ENCODE data around the gene HIBCH. TPM values are rescaled to one million over a fixed set of nuclear protein-coding genes. Genes with fewer than 3 reads are reported as not detected.
A peak's percentile ranks its signal among the peaks of the same experiment; 100 is the strongest.

The HIBCH gene
- total and polyA plus RNA-seq, 9 of the 15 experiments (the other 6 are each of a cell fraction or from before 2014, with no cell fraction given) = 17.0 to 65.4 (median 28.3) TPM

DNA sequence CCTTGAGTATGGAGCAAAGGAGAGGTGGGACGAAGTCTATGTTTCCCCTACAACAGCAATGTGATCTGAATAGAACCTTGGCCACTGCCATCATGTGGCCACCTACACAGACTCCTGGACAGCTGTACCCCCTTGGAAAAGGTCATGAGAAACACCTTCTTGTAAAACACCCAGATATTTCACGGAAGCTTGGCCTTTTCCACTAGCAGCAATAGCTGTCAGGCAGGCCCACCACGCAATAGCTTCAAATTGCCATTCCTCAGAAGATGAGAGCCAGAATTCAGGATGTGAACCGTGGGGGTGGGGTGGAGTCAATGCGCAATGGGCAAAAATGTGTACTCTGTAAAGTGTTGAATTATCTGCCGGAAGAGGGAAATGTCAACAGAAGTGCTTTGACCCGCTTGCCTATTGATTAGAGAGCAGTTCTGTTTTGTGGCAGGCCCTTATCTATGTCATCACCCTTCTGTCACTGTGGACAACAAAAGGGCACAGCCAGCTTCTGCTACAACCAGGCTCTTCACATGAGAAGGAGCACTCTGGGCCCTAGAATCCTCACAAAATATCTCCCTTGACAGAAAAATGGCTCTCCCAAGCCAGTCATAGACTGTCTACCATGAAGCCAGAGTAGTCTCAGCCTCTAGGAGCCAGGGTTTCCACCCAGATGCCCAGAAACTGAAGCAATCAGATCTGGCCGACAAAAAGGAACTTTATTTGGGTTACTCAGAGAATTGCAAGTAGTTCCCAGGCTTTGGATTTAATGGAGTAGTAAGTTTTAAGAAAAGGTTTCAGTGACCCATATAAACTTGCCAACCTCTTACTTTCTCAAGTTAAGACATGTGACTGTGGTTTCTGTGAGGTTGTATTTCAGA is 33.3 kb upstream of the HIBCH start (continued):
- TF ChIP-seq, protein P1, sequence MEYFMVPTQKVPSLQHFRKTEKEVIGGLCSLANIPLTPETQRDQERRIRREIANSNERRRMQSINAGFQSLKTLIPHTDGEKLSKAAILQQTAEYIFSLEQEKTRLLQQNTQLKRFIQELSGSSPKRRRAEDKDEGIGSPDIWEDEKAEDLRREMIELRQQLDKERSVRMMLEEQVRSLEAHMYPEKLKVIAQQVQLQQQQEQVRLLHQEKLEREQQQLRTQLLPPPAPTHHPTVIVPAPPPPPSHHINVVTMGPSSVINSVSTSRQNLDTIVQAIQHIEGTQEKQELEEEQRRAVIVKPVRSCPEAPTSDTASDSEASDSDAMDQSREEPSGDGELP (CRISPR knock-in tag; IDR thresholded peaks at IDR 0.05; ENCODE audit: borderline replicate concordance) = peak; percentile 42; the same call in 1 of the 2 replicates
- TF ChIP-seq, protein P2, sequence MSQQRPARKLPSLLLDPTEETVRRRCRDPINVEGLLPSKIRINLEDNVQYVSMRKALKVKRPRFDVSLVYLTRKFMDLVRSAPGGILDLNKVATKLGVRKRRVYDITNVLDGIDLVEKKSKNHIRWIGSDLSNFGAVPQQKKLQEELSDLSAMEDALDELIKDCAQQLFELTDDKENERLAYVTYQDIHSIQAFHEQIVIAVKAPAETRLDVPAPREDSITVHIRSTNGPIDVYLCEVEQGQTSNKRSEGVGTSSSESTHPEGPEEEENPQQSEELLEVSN (IDR thresholded peaks at IDR 0.05; ENCODE audit: borderline replicate concordance in 1 of 2, extremely low read depth in 1 of 2, insufficient read depth in 1 of 2, insufficient read length in 1 of 2, low read depth in 1 of 2, low read length in 1 of 2, poor library complexity in 1 of 2, severe bottlenecking in 1 of 2) = peak in 1 of 2 experiments; percentile 17
- TF ChIP-seq, protein P3, sequence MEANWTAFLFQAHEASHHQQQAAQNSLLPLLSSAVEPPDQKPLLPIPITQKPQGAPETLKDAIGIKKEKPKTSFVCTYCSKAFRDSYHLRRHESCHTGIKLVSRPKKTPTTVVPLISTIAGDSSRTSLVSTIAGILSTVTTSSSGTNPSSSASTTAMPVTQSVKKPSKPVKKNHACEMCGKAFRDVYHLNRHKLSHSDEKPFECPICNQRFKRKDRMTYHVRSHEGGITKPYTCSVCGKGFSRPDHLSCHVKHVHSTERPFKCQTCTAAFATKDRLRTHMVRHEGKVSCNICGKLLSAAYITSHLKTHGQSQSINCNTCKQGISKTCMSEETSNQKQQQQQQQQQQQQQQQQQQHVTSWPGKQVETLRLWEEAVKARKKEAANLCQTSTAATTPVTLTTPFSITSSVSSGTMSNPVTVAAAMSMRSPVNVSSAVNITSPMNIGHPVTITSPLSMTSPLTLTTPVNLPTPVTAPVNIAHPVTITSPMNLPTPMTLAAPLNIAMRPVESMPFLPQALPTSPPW (CRISPR knock-in tag; IDR thresholded peaks at IDR 0.05) = peak; percentile 42
- TF ChIP-seq HMG20A (CRISPR knock-in tag; conservative IDR thresholded peaks at IDR 0.05) = no peak
- no peak for TF ChIP-seq ZNF12 (CRISPR knock-in tag; IDR thresholded peaks at IDR 0.05)
- TF ChIP-seq MTA3 (IDR thresholded peaks at IDR 0.05; ENCODE audit: borderline replicate concordance) = 0 out of 2 replicates have a peak, but pooled peaks have one; percentile 31
- no peak for TF ChIP-seq MYC (IDR thresholded peaks at IDR 0.05; ENCODE audit: low read depth, low read length)
- TF ChIP-seq MYC (CRISPR knock-in tag; IDR thresholded peaks at IDR 0.05; ENCODE audit: borderline replicate concordance, low read depth) = no peak
- TF ChIP-seq KDM1A (IDR thresholded peaks at IDR 0.05) = peak; percentile 54 to 62; a peak in 3 of 4 replicates
- TF ChIP-seq, protein P4, sequence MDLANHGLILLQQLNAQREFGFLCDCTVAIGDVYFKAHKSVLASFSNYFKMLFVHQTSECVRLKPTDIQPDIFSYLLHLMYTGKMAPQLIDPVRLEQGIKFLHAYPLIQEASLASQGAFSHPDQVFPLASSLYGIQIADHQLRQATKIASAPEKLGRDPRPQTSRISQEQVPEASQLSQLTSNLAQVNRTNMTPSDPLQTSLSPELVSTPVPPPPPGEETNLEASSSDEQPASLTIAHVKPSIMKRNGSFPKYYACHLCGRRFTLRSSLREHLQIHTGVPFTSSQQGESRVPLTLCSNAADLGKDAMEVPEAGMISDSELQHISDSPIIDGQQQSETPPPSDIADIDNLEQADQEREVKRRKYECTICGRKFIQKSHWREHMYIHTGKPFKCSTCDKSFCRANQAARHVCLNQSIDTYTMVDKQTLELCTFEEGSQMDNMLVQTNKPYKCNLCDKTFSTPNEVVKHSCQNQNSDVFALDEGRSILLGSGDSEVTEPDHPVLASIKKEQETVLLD (IDR thresholded peaks at IDR 0.05) = peak; percentile 47; the same call in 1 of the 2 replicates
- TF ChIP-seq RBM25 (IDR thresholded peaks at IDR 0.05; ENCODE audit: low read depth, low read length, severe bottlenecking) = no peak
- TF ChIP-seq, protein P5, sequence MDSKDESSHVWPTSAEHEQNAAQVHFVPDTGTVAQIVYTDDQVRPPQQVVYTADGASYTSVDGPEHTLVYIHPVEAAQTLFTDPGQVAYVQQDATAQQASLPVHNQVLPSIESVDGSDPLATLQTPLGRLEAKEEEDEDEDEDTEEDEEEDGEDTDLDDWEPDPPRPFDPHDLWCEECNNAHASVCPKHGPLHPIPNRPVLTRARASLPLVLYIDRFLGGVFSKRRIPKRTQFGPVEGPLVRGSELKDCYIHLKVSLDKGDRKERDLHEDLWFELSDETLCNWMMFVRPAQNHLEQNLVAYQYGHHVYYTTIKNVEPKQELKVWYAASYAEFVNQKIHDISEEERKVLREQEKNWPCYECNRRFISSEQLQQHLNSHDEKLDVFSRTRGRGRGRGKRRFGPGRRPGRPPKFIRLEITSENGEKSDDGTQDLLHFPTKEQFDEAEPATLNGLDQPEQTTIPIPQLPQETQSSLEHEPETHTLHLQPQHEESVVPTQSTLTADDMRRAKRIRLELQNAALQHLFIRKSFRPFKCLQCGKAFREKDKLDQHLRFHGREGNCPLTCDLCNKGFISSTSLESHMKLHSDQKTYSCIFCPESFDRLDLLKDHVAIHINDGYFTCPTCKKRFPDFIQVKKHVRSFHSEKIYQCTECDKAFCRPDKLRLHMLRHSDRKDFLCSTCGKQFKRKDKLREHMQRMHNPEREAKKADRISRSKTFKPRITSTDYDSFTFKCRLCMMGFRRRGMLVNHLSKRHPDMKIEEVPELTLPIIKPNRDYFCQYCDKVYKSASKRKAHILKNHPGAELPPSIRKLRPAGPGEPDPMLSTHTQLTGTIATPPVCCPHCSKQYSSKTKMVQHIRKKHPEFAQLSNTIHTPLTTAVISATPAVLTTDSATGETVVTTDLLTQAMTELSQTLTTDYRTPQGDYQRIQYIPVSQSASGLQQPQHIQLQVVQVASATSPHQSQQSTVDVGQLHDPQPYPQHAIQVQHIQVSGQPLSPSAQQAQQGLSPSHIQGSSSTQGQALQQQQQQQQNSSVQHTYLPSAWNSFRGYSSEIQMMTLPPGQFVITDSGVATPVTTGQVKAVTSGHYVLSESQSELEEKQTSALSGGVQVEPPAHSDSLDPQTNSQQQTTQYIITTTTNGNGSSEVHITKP (IDR thresholded peaks at IDR 0.05; ENCODE audit: partially characterized antibody) = peak; percentile 18
- TF ChIP-seq MAFK (IDR thresholded peaks at IDR 0.05; ENCODE audit: low read length) = no peak
- TF ChIP-seq POLR3G (IDR thresholded peaks at IDR 0.05; ENCODE audit: extremely low read depth, insufficient read length, insufficient replicate concordance) = no peak
- TF ChIP-seq, protein P6, sequence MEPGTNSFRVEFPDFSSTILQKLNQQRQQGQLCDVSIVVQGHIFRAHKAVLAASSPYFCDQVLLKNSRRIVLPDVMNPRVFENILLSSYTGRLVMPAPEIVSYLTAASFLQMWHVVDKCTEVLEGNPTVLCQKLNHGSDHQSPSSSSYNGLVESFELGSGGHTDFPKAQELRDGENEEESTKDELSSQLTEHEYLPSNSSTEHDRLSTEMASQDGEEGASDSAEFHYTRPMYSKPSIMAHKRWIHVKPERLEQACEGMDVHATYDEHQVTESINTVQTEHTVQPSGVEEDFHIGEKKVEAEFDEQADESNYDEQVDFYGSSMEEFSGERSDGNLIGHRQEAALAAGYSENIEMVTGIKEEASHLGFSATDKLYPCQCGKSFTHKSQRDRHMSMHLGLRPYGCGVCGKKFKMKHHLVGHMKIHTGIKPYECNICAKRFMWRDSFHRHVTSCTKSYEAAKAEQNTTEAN (CRISPR knock-in tag; IDR thresholded peaks at IDR 0.05) = no peak

Measured in K562 (cell line).